ENCODE results near the gene ARFGAP3.

The ARFGAP3 gene

DNA sequence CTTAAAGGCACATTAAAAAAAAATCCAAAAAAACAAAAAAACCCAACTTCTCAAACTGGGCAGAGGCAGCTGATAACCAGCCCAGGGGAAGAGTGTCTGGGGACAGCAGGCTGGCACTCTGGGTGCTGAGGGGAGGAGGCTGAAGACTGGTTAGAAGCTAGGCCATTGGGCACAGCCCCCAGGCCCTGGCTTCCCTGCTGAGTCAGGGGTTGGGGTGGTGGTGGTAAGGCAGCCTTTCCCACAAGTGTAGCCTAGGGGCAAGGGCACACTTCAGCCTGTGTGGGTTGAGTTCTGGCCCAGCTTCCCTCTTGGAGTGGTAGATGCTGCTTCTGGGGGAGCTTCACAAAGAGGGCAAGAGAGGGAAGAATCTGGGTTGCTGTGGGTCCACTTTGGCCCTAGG is 16.3 kb upstream of the ARFGAP3 start:
- TF ChIP-seq EZH2phosphoT487 (IDR thresholded peaks at IDR 0.05; ENCODE audit: borderline replicate concordance): no peak
- TF ChIP-seq, protein P1, sequence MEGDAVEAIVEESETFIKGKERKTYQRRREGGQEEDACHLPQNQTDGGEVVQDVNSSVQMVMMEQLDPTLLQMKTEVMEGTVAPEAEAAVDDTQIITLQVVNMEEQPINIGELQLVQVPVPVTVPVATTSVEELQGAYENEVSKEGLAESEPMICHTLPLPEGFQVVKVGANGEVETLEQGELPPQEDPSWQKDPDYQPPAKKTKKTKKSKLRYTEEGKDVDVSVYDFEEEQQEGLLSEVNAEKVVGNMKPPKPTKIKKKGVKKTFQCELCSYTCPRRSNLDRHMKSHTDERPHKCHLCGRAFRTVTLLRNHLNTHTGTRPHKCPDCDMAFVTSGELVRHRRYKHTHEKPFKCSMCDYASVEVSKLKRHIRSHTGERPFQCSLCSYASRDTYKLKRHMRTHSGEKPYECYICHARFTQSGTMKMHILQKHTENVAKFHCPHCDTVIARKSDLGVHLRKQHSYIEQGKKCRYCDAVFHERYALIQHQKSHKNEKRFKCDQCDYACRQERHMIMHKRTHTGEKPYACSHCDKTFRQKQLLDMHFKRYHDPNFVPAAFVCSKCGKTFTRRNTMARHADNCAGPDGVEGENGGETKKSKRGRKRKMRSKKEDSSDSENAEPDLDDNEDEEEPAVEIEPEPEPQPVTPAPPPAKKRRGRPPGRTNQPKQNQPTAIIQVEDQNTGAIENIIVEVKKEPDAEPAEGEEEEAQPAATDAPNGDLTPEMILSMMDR (conservative IDR thresholded peaks at IDR 0.05; ENCODE audit: low read length): no peak
- no peaks in the 10 kb centered on the region for H3K9me2 ChIP-seq (replicated peaks; ENCODE audit: low read depth, low read length)
- H3K9ac ChIP-seq (ENCODE audit: low read depth, low read length, poor library complexity, severe bottlenecking): no peak overlapping the region
- peaks cover 74% of the 10 kb centered on the region; the same call in 1 of the 2 replicates for H3K36me3 ChIP-seq (ENCODE audit: insufficient read depth, low read length)
- no peaks in the 10 kb centered on the region for H3F3A ChIP-seq (ENCODE audit: low read depth)
- no peaks in the 10 kb centered on the region for H3K79me2 ChIP-seq (ENCODE audit: insufficient read depth, low read length)
- no peak overlapping the region for H3K4me2 ChIP-seq (ENCODE audit: low read depth, low read length, poor library complexity, severe bottlenecking)
- no peaks in the 10 kb centered on the region for H3K4me1 ChIP-seq (ENCODE audit: insufficient read depth, low read length, poor library complexity, severe bottlenecking)
- H4K20me1 ChIP-seq (ENCODE audit: insufficient read depth, low read length, poor library complexity, severe bottlenecking): no peaks in the 10 kb centered on the region
- H3K9me3 ChIP-seq (ENCODE audit: insufficient read depth, low read depth, low read length): no peaks in the 10 kb centered on the region
- H3K4me3 ChIP-seq (ENCODE audit: low read length, poor library complexity, severe bottlenecking): no peak overlapping the region
- no peak overlapping the region for H2AFZ ChIP-seq (ENCODE audit: low read length)
- no peaks in the 10 kb centered on the region for H3K27me3 ChIP-seq (ENCODE audit: insufficient read depth, low read length, poor library complexity, severe bottlenecking)

DNA sequence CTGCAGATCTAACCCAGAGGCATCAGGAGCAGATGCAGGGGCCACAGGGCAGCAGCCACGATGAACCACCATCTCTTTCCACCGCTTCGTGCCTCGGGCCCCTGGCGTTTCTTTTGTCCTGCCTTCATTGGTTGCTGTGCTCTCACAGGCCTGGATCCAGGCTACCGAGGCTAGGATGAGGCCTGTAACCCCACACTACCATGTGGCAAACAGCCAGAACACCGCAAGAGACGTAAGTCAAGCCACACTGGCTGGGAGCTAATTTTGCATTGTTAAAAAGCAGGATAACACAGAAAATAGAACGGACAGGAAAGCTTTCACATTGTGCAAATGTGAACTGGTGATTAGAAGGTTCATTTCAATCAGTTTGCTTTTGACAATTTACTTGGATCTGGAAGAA is 15.7 kb upstream of the ARFGAP3 start:
- Histone ChIP-seq H3K79me2 (ENCODE audit: insufficient read depth, low read length) (no peaks in the 10 kb centered on the region), H2AFZ (ENCODE audit: low read length) (no peak overlapping the region), H3K36me3 (ENCODE audit: insufficient read depth, low read length) (peaks cover 69% of the 10 kb centered on the region; the same call in 1 of the 2 replicates), H3K27me3 (ENCODE audit: insufficient read depth, low read length, poor library complexity, severe bottlenecking) (no peaks in the 10 kb centered on the region), H3K9me2 (replicated peaks; ENCODE audit: low read depth, low read length) (no peaks in the 10 kb centered on the region), H4K20me1 (ENCODE audit: insufficient read depth, low read length, poor library complexity, severe bottlenecking) (no peaks in the 10 kb centered on the region), H3K4me3 (ENCODE audit: low read length, poor library complexity, severe bottlenecking) (no peak overlapping the region), H3F3A (ENCODE audit: low read depth) (no peaks in the 10 kb centered on the region), H3K4me2 (ENCODE audit: low read depth, low read length, poor library complexity, severe bottlenecking) (no peak overlapping the region), H3K9me3 (ENCODE audit: insufficient read depth, low read depth, low read length) (no peaks in the 10 kb centered on the region), H3K9ac (ENCODE audit: low read depth, low read length, poor library complexity, severe bottlenecking) (no peak overlapping the region), H3K4me1 (ENCODE audit: insufficient read depth, low read length, poor library complexity, severe bottlenecking) (no peaks in the 10 kb centered on the region)
- no peak for TF ChIP-seq EZH2phosphoT487 (IDR thresholded peaks at IDR 0.05; ENCODE audit: borderline replicate concordance)
- TF ChIP-seq, protein P1 (conservative IDR thresholded peaks at IDR 0.05; ENCODE audit: low read length): no peak

DNA sequence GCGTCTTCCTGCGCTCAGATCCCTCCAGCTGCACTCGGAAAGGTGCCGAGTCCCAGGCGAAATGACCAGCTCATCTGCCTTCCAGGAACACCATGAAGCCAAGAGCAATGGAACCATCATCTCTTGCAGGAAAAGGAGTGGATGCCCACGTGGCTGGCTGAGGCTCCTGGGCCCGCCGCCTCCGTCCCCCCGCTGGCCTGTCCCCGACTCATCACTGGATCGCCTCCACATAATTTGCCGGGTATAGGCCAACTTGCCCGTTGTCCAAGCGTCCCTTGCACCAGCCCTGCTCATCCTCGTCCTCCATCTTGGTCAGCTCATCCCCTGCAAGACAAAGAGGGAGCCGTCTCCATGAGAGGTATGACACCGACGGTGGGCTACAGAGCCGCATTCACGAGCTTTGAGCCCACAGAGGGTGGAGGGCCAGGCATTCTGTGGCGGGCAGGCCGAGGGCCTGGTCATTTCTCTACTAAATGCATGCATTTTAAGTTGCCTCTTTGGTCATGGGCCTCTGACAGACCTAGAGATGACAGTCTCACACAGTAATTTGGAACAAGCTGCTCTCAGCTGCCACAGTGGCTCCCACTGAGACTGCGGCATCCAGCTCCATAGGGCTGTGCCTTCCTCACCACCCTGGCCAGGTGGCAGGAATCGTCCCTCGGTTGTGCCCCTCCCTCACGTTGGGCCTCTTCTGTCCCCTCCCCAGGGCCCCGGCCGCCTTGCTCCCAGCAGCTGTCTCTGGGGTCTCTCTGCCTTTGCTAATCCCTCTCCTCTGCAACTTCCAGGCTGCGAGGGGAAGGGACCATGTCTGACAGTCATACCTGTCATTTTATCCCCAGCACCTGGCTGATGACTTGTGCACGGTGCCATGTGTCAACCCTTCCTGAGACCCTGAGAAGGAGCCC is 14.3 kb upstream of the ARFGAP3 start:
- Histone ChIP-seq H3K27me3 (ENCODE audit: insufficient read depth, low read length, poor library complexity, severe bottlenecking) (no peaks in the 10 kb centered on the region), H3K9me3 (ENCODE audit: insufficient read depth, low read depth, low read length) (no peaks in the 10 kb centered on the region), H3K4me2 (ENCODE audit: low read depth, low read length, poor library complexity, severe bottlenecking) (no peak overlapping the region), H3K9me2 (replicated peaks; ENCODE audit: low read depth, low read length) (no peaks in the 10 kb centered on the region), H2AFZ (ENCODE audit: low read length) (no peak overlapping the region), H3K36me3 (ENCODE audit: insufficient read depth, low read length) (peaks cover 55% of the 10 kb centered on the region; the same call in 1 of the 2 replicates), H4K20me1 (ENCODE audit: insufficient read depth, low read length, poor library complexity, severe bottlenecking) (no peaks in the 10 kb centered on the region), H3K4me1 (ENCODE audit: insufficient read depth, low read length, poor library complexity, severe bottlenecking) (no peaks in the 10 kb centered on the region), H3K79me2 (ENCODE audit: insufficient read depth, low read length) (no peaks in the 10 kb centered on the region), H3K9ac (ENCODE audit: low read depth, low read length, poor library complexity, severe bottlenecking) (no peak overlapping the region), H3K4me3 (ENCODE audit: low read length, poor library complexity, severe bottlenecking) (no peak overlapping the region), H3F3A (ENCODE audit: low read depth) (no peaks in the 10 kb centered on the region)
- TF ChIP-seq EZH2phosphoT487 (IDR thresholded peaks at IDR 0.05; ENCODE audit: borderline replicate concordance): no peak
- TF ChIP-seq, protein P1 (conservative IDR thresholded peaks at IDR 0.05; ENCODE audit: low read length): no peak

All from Loucy (cell line).